GM23338 (cell line): ENCODE results near the gene TCP11L1. TPM values are rescaled to one million over a fixed set of nuclear protein-coding genes. Genes with fewer than 3 reads are reported as not detected.

Experiments
- ATAC-seq: fragments of 200-7000 bp; cut with Tn5 transposase; 3 replicates; pipeline ENCODE4 v1.9.1; 2020
- DNase-seq: peaks from one replicate; pipeline ENCODE4 v3.0.0-alpha.2; 2015; ENCODE audit warnings: low spot score
- H2AFZ ChIP-seq: fragments of 200-600 bp; sonication (generic); 2 replicates; pipeline ENCODE4 v1.8.0; 2016; ENCODE audit warnings: antibody characterized with exemption, mild to moderate bottlenecking, moderate library complexity
- H3F3A ChIP-seq: fragments of 200-600 bp; sonication (generic); replicated peaks from 2 replicates; pipeline ENCODE4 v1.8.0; 2017; ENCODE audit warnings: antibody characterized with exemption, mixed run types, low read depth
- H3K27ac ChIP-seq: fragments of 200-600 bp; sonication (generic); 2 replicates; pipeline ENCODE4 v1.6.1; 2016; ENCODE audit warnings: low read depth
- H3K27me3 ChIP-seq: fragments of 200-600 bp; sonication (generic); 2 replicates; pipeline ENCODE4 v1.8.0; 2016; ENCODE audit warnings: mild to moderate bottlenecking, mixed run types, moderate library complexity; ENCODE audit not compliant: insufficient read depth
- H3K36me3 ChIP-seq: fragments of 200-600 bp; sonication (generic); 2 replicates; pipeline ENCODE4 v1.8.0; 2016; ENCODE audit warnings: mild to moderate bottlenecking; ENCODE audit not compliant: insufficient read depth
- H3K4me1 ChIP-seq: fragments of 200-600 bp; sonication (generic); 2 replicates; pipeline ENCODE4 v1.8.0; 2016; ENCODE audit warnings: mild to moderate bottlenecking, moderate library complexity; ENCODE audit not compliant: insufficient read depth
- H3K4me2 ChIP-seq: fragments of 200-600 bp; sonication (generic); 2 replicates; pipeline ENCODE4 v1.7.1; 2017; ENCODE audit warnings: mixed run types
- H3K4me3 ChIP-seq: fragments of 200-600 bp; sonication (generic); 2 replicates; pipeline ENCODE4 v1.6.1; 2016; ENCODE audit warnings: mixed run types
- H3K79me2 ChIP-seq: fragments of 200-600 bp; sonication (generic); replicated peaks from 2 replicates; pipeline ENCODE4 v1.8.0; 2017; ENCODE audit warnings: mild to moderate bottlenecking; ENCODE audit not compliant: insufficient read depth
- H3K9me2 ChIP-seq: fragments of 200-600 bp; sonication (generic); 2 replicates; pipeline ENCODE4 v1.8.0; 2017; ENCODE audit not compliant: insufficient read depth
- H4K20me1 ChIP-seq: fragments of 200-600 bp; sonication (generic); replicated peaks from 2 replicates; pipeline ENCODE4 v1.8.0; 2017; ENCODE audit warnings: mild to moderate bottlenecking; ENCODE audit not compliant: insufficient read depth
- H3K27ac Mint-ChIP-seq: 2 replicates; pipeline ENCODE4 v1.8.0; 2020; ENCODE audit warnings: inconsistent platforms, mild to moderate bottlenecking, moderate library complexity, mixed read lengths
- H3K27me3 Mint-ChIP-seq: 3 replicates; pipeline ENCODE4 v1.8.0; 2022; ENCODE audit warnings: low read depth, mild to moderate bottlenecking, moderate library complexity, mixed read lengths, inconsistent platforms; ENCODE audit not compliant: insufficient read depth, poor library complexity
- H3K36me3 Mint-ChIP-seq: 3 replicates; pipeline ENCODE4 v1.8.0; 2021; ENCODE audit warnings: low read depth, mild to moderate bottlenecking, inconsistent platforms, moderate library complexity, mixed read lengths
- H3K4me1 Mint-ChIP-seq: 3 replicates; pipeline ENCODE4 v1.8.0; 2020; ENCODE audit warnings: mild to moderate bottlenecking, inconsistent platforms, mixed read lengths
- H3K4me3 Mint-ChIP-seq: 3 replicates; pipeline ENCODE4 v1.8.0; 2021; ENCODE audit warnings: moderate library complexity, mild to moderate bottlenecking, inconsistent platforms, mixed read lengths
- H3K9me3 Mint-ChIP-seq: 3 replicates; pipeline ENCODE4 v1.8.0; 2020; ENCODE audit warnings: moderate library complexity, mild to moderate bottlenecking, inconsistent platforms, mixed read lengths
- CREB1 ChIP-seq: fragments of 250-450 bp; sonication (Bioruptor Pico); IDR thresholded peaks from 2 replicates; pipeline ENCODE4 v1.5.0; 2020; ENCODE audit warnings: low read depth, mild to moderate bottlenecking, moderate library complexity
- CTCF ChIP-seq, 2 experiments: fragments of 200-600 bp in 1 of 2; sonication (generic) in 1 of 2; conservative IDR thresholded peaks; 2 replicates each; pipeline versions ENCODE4 v1.5.1 to v1.6.1; 2016 to 2017; ENCODE audit warnings: antibody characterized with exemption in 2 of 2, low read depth in 2 of 2, mild to moderate bottlenecking in 2 of 2, moderate library complexity in 1 of 2
- JUNB ChIP-seq: IDR thresholded peaks from one replicate; pipeline ENCODE4 v1.6.1; 2016; ENCODE audit warnings: antibody characterized with exemption; ENCODE audit not compliant: unreplicated experiment
- NANOG ChIP-seq: IDR thresholded peaks from 2 replicates; pipeline ENCODE4 v1.6.1; 2016; ENCODE audit warnings: antibody characterized with exemption, borderline replicate concordance
- REST ChIP-seq: IDR thresholded peaks from one replicate; pipeline ENCODE4 v1.6.1; 2018; ENCODE audit warnings: antibody characterized with exemption; ENCODE audit not compliant: unreplicated experiment
- STAT1 ChIP-seq: IDR thresholded peaks from one replicate; pipeline ENCODE4 v1.6.1; 2016; ENCODE audit warnings: antibody characterized with exemption; ENCODE audit not compliant: unreplicated experiment
- ZNF114 ChIP-seq: fragments of 250-450 bp; sonication (Bioruptor Pico); IDR thresholded peaks from 2 replicates; pipeline ENCODE4 v1.5.0; 2020; ENCODE audit warnings: mild to moderate bottlenecking, moderate library complexity
- ZNF331 ChIP-seq: fragments of 250-450 bp; sonication (Bioruptor Pico); IDR thresholded peaks from 2 replicates; pipeline ENCODE4 v1.5.0; 2020; ENCODE audit warnings: low read depth, mild to moderate bottlenecking, moderate library complexity
- ZNF462 ChIP-seq: fragments of 250-450 bp; sonication (Bioruptor Pico); IDR thresholded peaks from 2 replicates; pipeline ENCODE4 v1.5.0; 2020; ENCODE audit warnings: mild to moderate bottlenecking, moderate library complexity
- polyA plus RNA-seq: library from polyadenylated mRNA; unstranded; fragments of >200 nt; fragmentation: Nextera tagmentation; extraction: Ambion mirVana; gene quantifications from 2 replicates; pipeline ENCODE4 v1.2.1, GENCODE V29; 2016
- total RNA-seq: library from RNA; depleted of rRNA; stranded (reverse); fragments of >200 nt; shearing (Covaris generic); gene quantifications from 2 replicates; pipeline ENCODE4 v1.2.3, GENCODE V29; 2014

Gene TCP11L1
- total and polyA plus RNA-seq, 2 experiments from 2014 or later: 5.0 to 39.0 TPM

GRCh38 chr11:33067294-33067693, 27.9 kb downstream of the TCP11L1 start (continued):
- no peak for TF ChIP-seq ZNF462 (CRISPR knock-in tag)
- no peak for TF ChIP-seq ZNF114 (CRISPR knock-in tag)
- TF ChIP-seq STAT1: no peak
- TF ChIP-seq CREB1 (CRISPR knock-in tag): no peak

GRCh38 chr11:33068611-33069340, 29.4 kb downstream of the TCP11L1 start:
- peaks cover 11% of the 10 kb centered on the region for H3K36me3 ChIP-seq
- H3K4me3 ChIP-seq: no peak overlapping the region
- no peak overlapping the region for H3K4me2 ChIP-seq
- 0 out of 2 replicates have a peak, but pooled peaks cover 2% of the 10 kb centered on the region for H3F3A ChIP-seq
- H3K79me2 ChIP-seq: no peaks in the 10 kb centered on the region
- Mint-ChIP-seq H3K36me3 (peaks cover 47% of the 10 kb centered on the region), H3K9me3 (no peaks in the 10 kb centered on the region), H3K4me1 (peaks cover 9% of the 10 kb centered on the region), H3K27ac (no peak overlapping the region), H3K27me3 (peaks cover 2% of the 10 kb centered on the region), H3K4me3 (no peak overlapping the region)
- 0 out of 2 replicates have a peak overlapping the region, but pooled peaks have one; percentile 50 for H3K27ac ChIP-seq
- H3K9me2 ChIP-seq: no peaks in the 10 kb centered on the region
- peaks cover 5% of the 10 kb centered on the region; the same call in 1 of the 2 replicates for H3K4me1 ChIP-seq
- no peaks in the 10 kb centered on the region for H3K27me3 ChIP-seq
- peaks cover 7% of the 10 kb centered on the region; the same call in 1 of the 2 replicates for H4K20me1 ChIP-seq
- DNase-seq (peak; percentile 61), ATAC-seq (peak; percentile 28)
- no peak overlapping the region for H2AFZ ChIP-seq
- TF ChIP-seq CREB1 (CRISPR knock-in tag) (no peak), REST (no peak), JUNB (no peak), NANOG (no peak), ZNF331 (CRISPR knock-in tag) (no peak), CTCF (conservative IDR thresholded peaks at IDR 0.05; ENCODE audit: low read depth in 2 of 2) (no peak)
